ENCODE data around the gene TMEM167B.

DNA sequence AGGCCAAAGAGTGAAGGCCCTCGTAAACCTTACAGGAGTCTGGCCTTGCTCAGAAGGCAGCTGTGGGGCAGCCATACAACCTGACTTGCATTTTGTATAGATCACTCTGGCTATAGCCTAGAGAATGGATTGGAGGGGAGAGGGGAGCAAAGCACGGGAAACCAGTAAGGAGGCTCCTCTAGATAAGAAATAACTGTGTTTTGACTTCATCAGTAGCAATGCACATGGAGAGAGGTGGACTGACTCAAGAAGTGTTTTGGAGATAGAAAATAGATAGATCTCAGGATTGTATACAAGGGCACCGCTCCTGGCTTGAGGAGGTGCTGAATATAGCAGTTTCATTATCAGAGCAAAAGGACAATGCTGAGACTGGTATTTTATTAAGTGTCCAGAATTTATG lies 49.8 kb downstream of the TMEM167B start:
- TF ChIP-seq CTCF (IDR thresholded peaks at IDR 0.05) (no peak), EZH2 (IDR thresholded peaks at IDR 0.05) (no peak)
